Stimulated activated CD4-positive, alpha-beta T cell treated with anti-CD3 and anti-CD28 coated beads, Interleukin-15, amount 100 ng/mL, for 48 hours (primary cell): ENCODE data around the gene PDXDC1.
"Not testable (repeated sequence)": the region's sequence is repeated elsewhere in the genome, so short reads cannot be mapped to it uniquely, and the experiment has no call there.

Experiments used
- DNase-seq, 2 donors: peaks; one replicate each; pipeline ENCODE4 v3.0.0-alpha.2; 2020; ENCODE audit warnings: low read depth in 2 of 2

The PDXDC1 gene

DNA sequence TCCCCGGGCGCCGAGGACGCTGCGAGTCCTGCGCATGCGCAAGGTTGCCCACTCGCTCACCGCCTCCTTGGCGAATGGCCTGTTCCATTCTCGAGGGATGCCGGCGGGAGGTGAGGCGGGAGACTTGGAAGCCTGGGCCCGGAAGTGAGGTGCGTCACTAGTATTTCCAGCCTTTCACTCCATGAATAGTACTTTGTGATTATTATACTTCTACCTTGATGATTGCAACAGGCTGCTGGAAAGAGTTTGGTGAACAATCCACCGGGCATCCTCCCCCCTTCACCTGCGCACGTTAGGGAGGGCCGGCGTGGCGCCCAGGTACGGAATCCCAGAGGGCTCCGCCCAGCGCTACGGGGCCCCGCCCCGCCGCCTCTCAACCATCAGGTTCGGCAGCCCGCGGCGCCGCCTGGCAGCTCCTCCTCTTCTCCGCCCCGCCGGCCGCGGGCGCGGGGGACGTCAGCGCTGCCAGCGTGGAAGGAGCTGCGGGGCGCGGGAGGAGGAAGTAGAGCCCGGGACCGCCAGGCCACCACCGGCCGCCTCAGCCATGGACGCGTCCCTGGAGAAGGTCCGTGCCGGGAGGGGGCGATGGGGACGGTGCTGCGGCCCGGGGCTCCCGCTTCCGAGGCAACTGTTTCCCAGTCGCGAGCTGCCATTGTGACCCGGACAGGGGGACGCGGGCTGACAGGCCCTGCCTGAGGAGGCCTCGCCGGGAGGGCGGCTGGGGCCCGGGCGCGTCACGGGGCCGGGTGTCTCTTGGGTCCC is at the start of gene PDXDC1:
Gene PDXDC1, plus strand, starts transcription at position 371 of the 762 bp plus-strand sequence. Its CDS starts 174 bp downstream, at position 545.
- peak; percentile 90 to 99 for DNase-seq

DNA sequence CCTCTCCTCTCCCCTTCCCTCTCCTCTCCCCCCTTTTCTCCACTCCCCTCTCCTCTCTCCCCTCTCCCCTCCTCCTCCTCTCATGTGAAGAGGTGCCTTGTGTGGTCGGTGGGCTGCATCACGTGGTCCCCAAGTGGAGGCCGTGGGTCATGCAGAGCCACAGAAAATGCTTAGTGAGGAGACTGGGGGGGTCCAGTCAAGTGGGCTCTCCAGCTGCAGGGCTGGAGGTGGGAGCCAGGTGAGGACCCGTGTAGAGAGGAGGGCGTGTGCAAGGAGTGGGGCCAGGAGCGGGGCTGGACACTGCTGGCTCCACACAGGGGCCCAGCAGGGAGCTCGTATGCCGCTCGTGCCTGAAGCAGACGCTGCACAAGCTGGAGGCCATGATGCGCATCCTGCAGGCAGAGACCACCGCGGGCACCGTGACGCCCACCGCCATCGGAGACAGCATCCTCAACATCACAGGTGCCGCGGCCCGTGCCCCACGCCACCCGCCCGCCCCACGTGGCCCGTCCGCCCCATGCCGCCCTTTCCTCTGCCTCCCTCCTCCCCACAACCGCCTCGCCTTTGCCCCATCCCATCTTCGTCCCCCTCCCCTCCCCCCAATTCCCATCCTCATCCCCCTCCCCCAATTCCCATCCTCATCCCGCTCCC is 46.6 kb upstream of the PDXDC1 start:
- DNase-seq, result not testable (repeated sequence)

DNA sequence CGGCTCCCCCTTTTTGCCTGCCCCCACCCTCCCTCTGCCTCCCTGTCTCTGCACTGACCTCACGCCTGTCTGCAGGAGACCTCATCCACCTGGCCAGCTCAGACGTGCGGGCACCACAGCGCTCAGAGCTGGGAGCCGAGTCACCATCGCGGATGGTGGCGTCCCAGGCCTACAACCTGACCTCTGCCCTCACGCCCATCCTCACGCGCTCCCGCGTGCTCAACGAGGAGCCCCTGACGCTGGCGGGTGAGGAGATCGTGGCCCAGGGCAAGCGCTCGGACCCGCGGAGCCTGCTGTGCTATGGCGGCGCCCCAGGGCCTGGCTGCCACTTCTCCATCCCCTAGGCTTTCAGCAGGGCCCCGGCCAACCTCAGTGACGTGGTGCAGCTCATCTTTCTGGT is 45.6 kb upstream of the PDXDC1 start:
- DNase-seq, result not testable (repeated sequence)

GRCh38 chr16:14930246-14930645 is 44.6 kb upstream of the PDXDC1 start:
- not testable (repeated sequence) for DNase-seq

DNA sequence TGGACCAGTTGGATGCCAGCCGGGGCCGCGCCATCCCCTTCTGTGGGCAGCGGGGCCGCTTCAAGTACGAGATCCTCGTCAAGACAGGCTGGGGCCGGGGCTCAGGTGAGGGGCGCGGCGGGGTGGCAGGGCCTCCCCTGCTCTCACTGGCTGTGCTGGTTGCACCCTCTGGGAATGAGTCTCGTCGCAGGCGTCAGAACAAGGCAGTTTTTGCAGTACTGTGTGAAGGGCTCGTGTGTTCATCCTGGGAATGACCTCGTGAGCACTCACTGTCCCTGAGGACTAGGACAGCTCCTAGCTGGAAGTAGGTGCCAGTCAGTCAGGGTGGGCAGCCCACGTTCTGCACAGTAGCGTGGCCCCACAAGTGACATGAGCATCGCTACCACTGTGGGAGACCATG is 43.9 kb upstream of the PDXDC1 start:
- DNase-seq, result not testable (repeated sequence)

- not testable (repeated sequence) for DNase-seq
These were observed 42.0 kb upstream of the PDXDC1 start for GRCh38 chr16:14932581-14933375.

DNA sequence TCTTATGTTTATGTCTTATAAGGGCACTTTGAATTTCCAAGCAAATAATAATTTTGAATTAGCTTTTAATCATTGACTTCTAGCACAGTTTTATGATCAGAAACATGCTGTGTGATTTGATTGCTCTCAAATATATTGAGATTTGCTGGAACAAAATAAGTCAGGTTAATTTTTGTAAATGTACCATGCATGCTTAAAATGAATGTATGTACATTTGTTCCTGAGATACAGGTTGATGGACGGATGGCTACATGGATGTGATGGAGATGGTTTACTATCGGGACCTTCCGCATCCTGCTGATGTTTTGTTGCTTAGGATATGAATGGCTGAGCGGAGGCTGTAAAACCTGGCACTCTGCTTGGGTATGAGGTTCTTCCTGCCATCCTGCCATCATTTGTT is 37.7 kb upstream of the PDXDC1 start, which contains the start of gene NPIPA1:
Gene NPIPA1, plus strand, starts transcription at position 301 of the 400 bp plus-strand sequence. Its CDS starts 0 bp downstream, at position 301.
- not testable (repeated sequence) for DNase-seq

DNA sequence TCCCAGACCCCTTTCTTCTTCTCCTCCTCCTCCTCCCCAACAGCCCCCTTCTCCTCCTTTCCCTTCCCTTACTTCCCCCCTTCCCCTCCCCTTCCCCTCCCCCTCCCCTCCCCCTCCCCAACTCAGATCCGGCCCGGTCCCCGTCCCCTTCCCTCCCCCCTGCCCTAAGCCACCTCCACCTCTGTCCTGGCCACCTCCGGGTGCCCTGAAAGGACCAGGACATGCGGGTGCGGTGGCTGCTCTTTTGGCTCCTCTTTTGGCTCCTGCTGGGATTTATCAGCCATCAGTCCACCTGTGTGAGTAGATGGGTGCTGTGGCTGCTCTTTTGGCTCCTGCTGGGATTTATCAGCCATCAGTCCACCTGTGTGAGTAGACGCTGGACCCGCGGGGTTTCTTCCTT is 36.8 kb upstream of the PDXDC1 start:
- not testable (repeated sequence) for DNase-seq

DNA sequence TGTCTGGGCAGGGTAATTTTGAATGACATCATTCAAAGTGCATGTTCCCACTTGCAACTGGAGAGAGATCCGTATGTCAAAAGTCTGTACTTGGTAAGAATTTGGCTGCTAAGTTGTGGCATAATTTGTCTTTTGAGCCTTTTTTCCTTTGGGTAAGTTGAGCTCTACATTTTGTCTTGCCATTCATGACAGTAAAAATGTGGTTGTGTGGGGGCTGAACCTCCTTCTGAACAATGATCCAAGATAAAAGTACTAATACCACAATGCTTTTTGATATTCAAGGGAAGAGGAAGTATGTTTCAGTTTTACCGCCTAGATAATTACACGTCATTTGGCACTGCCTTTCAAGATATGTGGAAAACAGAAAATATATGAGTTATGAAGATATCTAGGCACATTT is 32.1 kb upstream of the PDXDC1 start:
- not testable (repeated sequence) for DNase-seq

DNA sequence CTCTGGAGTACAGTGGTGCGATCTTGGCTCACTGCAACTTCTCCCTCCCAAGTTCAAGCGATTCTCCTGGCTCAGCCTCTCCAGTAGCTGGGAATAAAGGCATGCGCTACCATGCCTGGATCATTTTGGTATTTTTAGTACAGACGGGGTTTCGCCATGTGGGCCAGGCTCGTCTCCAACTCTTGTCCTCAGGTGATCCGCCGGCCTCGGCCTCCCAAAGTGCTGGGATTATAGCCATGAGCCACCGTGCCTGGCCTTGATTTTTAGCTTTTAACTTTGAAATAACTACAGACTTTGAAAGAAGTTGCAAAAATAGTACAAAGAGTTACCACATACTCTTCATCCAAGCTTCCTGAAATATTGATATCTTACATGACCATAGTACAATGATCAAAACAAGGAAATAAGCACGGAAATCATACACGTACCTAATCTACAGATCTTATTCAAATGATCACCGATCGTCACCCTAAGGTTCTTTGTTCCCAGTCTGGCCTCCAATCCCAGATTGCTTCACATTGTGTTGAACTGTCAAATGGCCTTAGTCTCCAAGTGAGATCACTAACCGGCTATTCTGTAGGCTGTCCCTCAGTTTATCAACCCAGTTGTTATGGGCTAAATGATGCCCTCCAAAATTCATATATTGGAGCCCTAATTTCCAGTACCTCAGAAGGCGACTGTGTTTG is 19.1 kb upstream of the PDXDC1 start:
- no peak for DNase-seq

DNA sequence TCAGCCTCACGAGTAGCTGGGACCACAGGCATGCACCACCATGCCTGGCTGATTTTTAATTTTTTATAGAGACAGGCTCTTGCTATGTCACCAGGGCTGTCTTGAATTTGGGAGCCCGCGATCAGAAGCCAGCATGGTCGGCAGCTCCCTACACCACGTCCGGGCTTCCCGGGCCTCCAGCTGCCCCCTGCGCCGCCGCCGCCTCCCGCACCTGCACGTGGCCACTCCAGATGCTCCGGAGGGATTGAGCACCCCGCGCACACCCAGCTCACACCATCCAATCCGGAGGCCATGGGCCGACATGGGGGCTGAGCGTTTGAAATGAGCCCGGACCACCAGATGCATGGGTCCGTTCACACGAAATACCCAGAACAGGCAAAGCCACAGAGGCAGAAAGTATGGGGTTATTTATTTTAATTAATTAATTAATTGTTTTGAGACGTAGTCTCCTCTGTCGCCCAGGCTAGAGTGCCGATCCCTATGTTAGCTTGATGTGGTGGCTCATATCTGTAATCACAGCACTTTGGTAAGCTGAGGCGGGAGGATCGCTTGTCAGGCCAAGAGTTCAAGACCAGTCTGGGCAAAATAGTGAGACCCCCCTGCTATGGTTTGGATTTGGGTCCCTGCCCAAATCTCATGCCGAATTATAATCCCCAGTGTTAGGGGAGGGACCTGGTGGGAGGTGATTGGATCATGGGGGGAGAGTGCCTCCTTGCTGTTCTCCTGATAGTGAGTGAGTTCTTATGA is 17.1 kb upstream of the PDXDC1 start:
- no peak for DNase-seq

- no peak for DNase-seq
These were observed 16.6 kb upstream of the PDXDC1 start for GRCh38 chr16:14958323-14958600.

GRCh38 chr16:14958970-14959369 is 15.9 kb upstream of the PDXDC1 start:
- no peak for DNase-seq

GRCh38 chr16:14961405-14962186 is 13.2 kb upstream of the PDXDC1 start:
- DNase-seq, result no peak

- DNase-seq, result no peak
These were observed 11.3 kb upstream of the PDXDC1 start for GRCh38 chr16:14963281-14964173.

GRCh38 chr16:14965328-14965727 is 9.5 kb upstream of the PDXDC1 start:
- DNase-seq, result no peak

- DNase-seq, result not testable (repeated sequence)
These were observed 5.0 kb upstream of the PDXDC1 start for GRCh38 chr16:14969795-14970194.

DNA sequence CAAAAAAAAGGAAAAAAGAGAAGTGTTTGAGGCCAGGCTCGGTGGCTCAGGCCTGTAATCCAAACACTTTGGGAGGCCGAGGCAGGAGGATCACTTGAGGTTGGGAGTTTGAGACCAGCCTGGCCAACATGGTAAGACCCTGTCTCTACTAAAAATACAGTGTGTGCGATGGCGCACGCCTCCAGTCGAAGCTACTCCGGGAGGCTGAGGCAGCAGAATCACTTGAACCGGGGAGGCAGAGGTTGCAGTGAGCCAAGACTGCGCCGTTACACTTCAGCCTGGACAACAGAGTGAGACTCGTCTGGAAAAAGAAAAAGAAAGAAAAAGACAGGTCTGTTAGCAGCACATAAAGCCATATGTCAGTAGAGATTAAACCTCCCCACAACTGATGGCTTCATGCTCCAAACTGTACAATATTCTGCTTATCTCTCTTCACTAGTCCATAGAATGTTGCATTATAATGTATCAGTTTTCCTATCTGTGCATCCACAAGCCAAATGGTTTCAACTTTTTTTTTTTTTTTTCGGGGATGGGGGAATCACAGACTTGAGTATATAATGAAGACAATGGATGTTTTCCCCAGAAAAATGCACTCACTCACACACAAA is 3.1 kb upstream of the PDXDC1 start:
- not testable (repeated sequence) for DNase-seq

DNA sequence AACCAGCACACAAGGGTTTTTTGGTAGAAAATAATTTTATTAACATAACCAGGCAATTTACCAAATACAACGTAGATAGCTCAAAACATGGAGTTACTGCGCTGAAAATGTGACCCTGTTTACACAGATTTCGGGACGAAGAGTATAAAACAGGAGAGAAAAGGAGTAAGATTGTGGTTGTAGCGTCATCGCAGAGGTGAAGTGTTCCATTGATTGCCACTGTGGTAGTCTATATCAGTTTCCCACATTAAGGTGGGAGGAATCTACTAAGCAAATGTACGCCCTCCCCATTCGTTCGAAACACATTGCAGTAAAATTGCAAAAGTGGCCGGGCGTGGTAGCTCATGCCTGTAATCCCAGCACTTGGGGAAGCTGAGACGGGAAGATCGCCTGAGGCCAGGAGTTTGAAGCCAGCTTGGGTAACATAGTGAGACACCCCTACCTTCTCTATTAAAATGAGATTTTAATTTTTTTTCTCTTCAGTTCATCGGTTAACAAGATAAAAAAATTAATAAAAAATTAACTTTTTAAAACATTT is 972 bp upstream of the PDXDC1 start:
- DNase-seq, result not testable (repeated sequence)
